SK-MEL-5 (cell line): ENCODE results near the gene C13orf46. TPM values are rescaled to one million over a fixed set of nuclear protein-coding genes. Genes with fewer than 3 reads are reported as not detected.

ENCODE experiments used
- DNase-seq: peaks from one replicate; pipeline ENCODE4 v3.0.0-alpha.2; 2016; ENCODE audit warnings: low read depth, low spot score
- in situ Hi-C: cut with HindIII; loops from 2 replicates; pipeline ENCODE4 v1.10.0; 2016; ENCODE audit warnings: low sequenced_read_pairs, high pct_unique_total_duplicates, low pct_unique_long_range_greater_than_20kb
- total RNA-seq: library from RNA; depleted of rRNA; stranded (reverse); fragments of >200 nt; shearing (Covaris generic); gene quantifications from 2 replicates; pipeline ENCODE4 v1.2.3, GENCODE V29; 2014

Gene C13orf46
- total RNA-seq, 1 experiment from 2014 or later, result not detected

- in situ Hi-C loops, result no loop called here
- no peak for DNase-seq
Observed at GRCh38 chr13:113938246-113938645, 35.6 kb downstream of the C13orf46 start.

- DNase-seq, result no peak
- in situ Hi-C loops, result no loop called here
Observed at GRCh38 chr13:113937527-113938180, 36.2 kb downstream of the C13orf46 start.

GRCh38 chr13:113937073-113937472, 36.8 kb downstream of the C13orf46 start:
- no peak for DNase-seq
- in situ Hi-C loops, result no loop called here

GRCh38 chr13:113936166-113936965, 37.5 kb downstream of the C13orf46 start:
- DNase-seq, result no peak
- in situ Hi-C loops, result no loop called here

GRCh38 chr13:113935001-113935844, 38.7 kb downstream of the C13orf46 start:
- no peak for DNase-seq
- in situ Hi-C loops, result no loop called here

GRCh38 chr13:113934576-113934975, 39.3 kb downstream of the C13orf46 start:
- in situ Hi-C loops, result no loop called here
- no peak for DNase-seq

GRCh38 chr13:113933901-113934300, 40.0 kb downstream of the C13orf46 start:
- DNase-seq, result no peak
- in situ Hi-C loops, result no loop called here

GRCh38 chr13:113931841-113932459, 41.9 kb downstream of the C13orf46 start:
- in situ Hi-C loops, result no loop called here
- no peak for DNase-seq

GRCh38 chr13:113930671-113931637, 42.9 kb downstream of the C13orf46 start:
- DNase-seq, result no peak
- in situ Hi-C loops, result no loop called here

GRCh38 chr13:113929628-113930615, 44.0 kb downstream of the C13orf46 start:
- in situ Hi-C loops, result no loop called here
- DNase-seq, result no peak

- in situ Hi-C loops, result no loop called here
- no peak for DNase-seq
Observed at GRCh38 chr13:113928685-113929627, 44.9 kb downstream of the C13orf46 start.

GRCh38 chr13:113927661-113928581, 46.0 kb downstream of the C13orf46 start:
- no peak for DNase-seq
- in situ Hi-C loops, result no loop called here

- DNase-seq, result no peak
- in situ Hi-C loops, result no loop called here
Observed at GRCh38 chr13:113926951-113927660, 46.8 kb downstream of the C13orf46 start.
